Measurements from ENCODE around the gene RELN. TPM values are rescaled to one million over a fixed set of nuclear protein-coding genes. Genes with fewer than 3 reads are reported as not detected.

Gene RELN
- total and polyA plus RNA-seq, 2 donors from 2014 or later: 0.95 to 5.4 TPM

- Histone ChIP-seq H3K4me1 (ENCODE audit: control insufficient read depth in 2 of 3, insufficient read depth in 2 of 3, low read depth in 1 of 3, low read length in 3 of 3) (no peaks in the 10 kb centered on the region), H3K36me3 (ENCODE audit: control insufficient read depth in 2 of 3, insufficient read depth in 3 of 3, low read length in 3 of 3) (no peaks in the 10 kb centered on the region), H3K4me3 (ENCODE audit: low read length in 3 of 3) (no peak overlapping the region), H3K27ac (ENCODE audit: low read depth in 2 of 2, low read length in 2 of 2) (no peak overlapping the region), H3K9me3 (ENCODE audit: control insufficient read depth in 2 of 3, insufficient read depth in 1 of 3, low read length in 3 of 3) (no peaks in the 10 kb centered on the region), H3K9ac (ENCODE audit: low read length in 3 of 3) (no peak overlapping the region), H3K27me3 (ENCODE audit: control insufficient read depth, insufficient read depth, low read length) (no peaks in the 10 kb centered on the region)
- TF ChIP-seq, protein P1, sequence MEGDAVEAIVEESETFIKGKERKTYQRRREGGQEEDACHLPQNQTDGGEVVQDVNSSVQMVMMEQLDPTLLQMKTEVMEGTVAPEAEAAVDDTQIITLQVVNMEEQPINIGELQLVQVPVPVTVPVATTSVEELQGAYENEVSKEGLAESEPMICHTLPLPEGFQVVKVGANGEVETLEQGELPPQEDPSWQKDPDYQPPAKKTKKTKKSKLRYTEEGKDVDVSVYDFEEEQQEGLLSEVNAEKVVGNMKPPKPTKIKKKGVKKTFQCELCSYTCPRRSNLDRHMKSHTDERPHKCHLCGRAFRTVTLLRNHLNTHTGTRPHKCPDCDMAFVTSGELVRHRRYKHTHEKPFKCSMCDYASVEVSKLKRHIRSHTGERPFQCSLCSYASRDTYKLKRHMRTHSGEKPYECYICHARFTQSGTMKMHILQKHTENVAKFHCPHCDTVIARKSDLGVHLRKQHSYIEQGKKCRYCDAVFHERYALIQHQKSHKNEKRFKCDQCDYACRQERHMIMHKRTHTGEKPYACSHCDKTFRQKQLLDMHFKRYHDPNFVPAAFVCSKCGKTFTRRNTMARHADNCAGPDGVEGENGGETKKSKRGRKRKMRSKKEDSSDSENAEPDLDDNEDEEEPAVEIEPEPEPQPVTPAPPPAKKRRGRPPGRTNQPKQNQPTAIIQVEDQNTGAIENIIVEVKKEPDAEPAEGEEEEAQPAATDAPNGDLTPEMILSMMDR (IDR thresholded peaks at IDR 0.05; ENCODE audit: borderline replicate concordance, extremely low read depth, insufficient read depth): no peak
- no peak for DNase-seq
- FAIRE-seq: no peak
- intact Hi-C loops (cut with DNase I): no loop called here
Measured at GRCh38 chr7:103423467-103424179, 565.8 kb downstream of the RELN start.

Other genes with a start within 250 kb of the RELN start
- 18.4 TPM for gene ORC5, start 218.4 kb upstream of the RELN start, total RNA-seq
- 13.2 TPM for gene ORC5, start 218.4 kb upstream of the RELN start, polyA plus RNA-seq (ENCODE audit: insufficient read depth, low read depth, low replicate concordance)